ENCODE results near the gene ARL4D. TPM values are rescaled to one million over a fixed set of nuclear protein-coding genes. Genes with fewer than 3 reads are reported as not detected.
"Not testable (repeated sequence)": the region's sequence is repeated elsewhere in the genome, so short reads cannot be mapped to it uniquely, and the experiment has no call there.

Gene ARL4D
- total RNA-seq, 1 donor from 2014 or later, result 18.0 TPM

GRCh38 chr17:43393944-43394482 lies 4.8 kb upstream of the ARL4D start:
- no peak for DNase-seq (ENCODE audit: low spot score)

GRCh38 chr17:43394696-43395095 lies 4.1 kb upstream of the ARL4D start:
- DNase-seq (ENCODE audit: low spot score), result not testable (repeated sequence)

- no peak for DNase-seq (ENCODE audit: low spot score)
Observed at GRCh38 chr17:43395165-43395564, 3.6 kb upstream of the ARL4D start.

- no peak for DNase-seq (ENCODE audit: low spot score)
Observed at GRCh38 chr17:43396491-43397060, 2.2 kb upstream of the ARL4D start.

- DNase-seq (ENCODE audit: low spot score), result no peak
Observed at GRCh38 chr17:43399839-43400328, 1.1 kb downstream of the ARL4D start.

GRCh38 chr17:43400943-43401717 lies 2.3 kb downstream of the ARL4D start:
- DNase-seq (ENCODE audit: low spot score), result no peak

GRCh38 chr17:43402078-43402477 lies 3.3 kb downstream of the ARL4D start:
- DNase-seq (ENCODE audit: low spot score), result no peak

- DNase-seq (ENCODE audit: low spot score), result no peak
Observed at GRCh38 chr17:43402567-43402966, 3.8 kb downstream of the ARL4D start.

- DNase-seq (ENCODE audit: low spot score), result no peak
Observed at GRCh38 chr17:43403846-43404245, 5.1 kb downstream of the ARL4D start.

GRCh38 chr17:43405861-43406260 lies 7.1 kb downstream of the ARL4D start:
- DNase-seq (ENCODE audit: low spot score), result no peak

GRCh38 chr17:43406676-43407645 lies 8.2 kb downstream of the ARL4D start:
- DNase-seq (ENCODE audit: low spot score), result no peak

GRCh38 chr17:43409131-43409530 lies 10.3 kb downstream of the ARL4D start:
- DNase-seq (ENCODE audit: low spot score), result no peak

- no peak for DNase-seq (ENCODE audit: low spot score)
Observed at GRCh38 chr17:43410557-43411368, 12.0 kb downstream of the ARL4D start.

GRCh38 chr17:43411369-43411677 lies 12.5 kb downstream of the ARL4D start:
- no peak for DNase-seq (ENCODE audit: low spot score)

GRCh38 chr17:43411749-43412148 lies 13.0 kb downstream of the ARL4D start:
- DNase-seq (ENCODE audit: low spot score), result no peak

- DNase-seq (ENCODE audit: low spot score), result no peak
Observed at GRCh38 chr17:43412166-43412565, 13.4 kb downstream of the ARL4D start.

GRCh38 chr17:43416998-43417890 lies 18.5 kb downstream of the ARL4D start:
- DNase-seq (ENCODE audit: low spot score), result no peak

GRCh38 chr17:43418441-43419374 lies 19.9 kb downstream of the ARL4D start:
- no peak for DNase-seq (ENCODE audit: low spot score)
